Right lobe of liver (tissue), 6 donors: Measurements from ENCODE around the gene SLC16A8. TPM values are rescaled to one million over a fixed set of nuclear protein-coding genes. Genes with fewer than 3 reads are reported as not detected.

ENCODE experiments used
- ATAC-seq, 4 donors: fragments of 200-7000 bp; cut with Tn5 transposase; one replicate each; pipeline ENCODE4 v1.9.1; 2020; ENCODE audit warnings: mild to moderate bottlenecking in 4 of 4, moderate library complexity in 4 of 4
- DNase-seq, 3 donors: peaks; one replicate each; pipeline ENCODE4 v3.0.0-alpha.2; 2020
- H3K27ac ChIP-seq, 3 donors: fragments of 200-600 bp; one replicate each; pipeline ENCODE4 v1.8.0; 2022
- H3K27me3 ChIP-seq, 2 donors: fragments of 200-600 bp; one replicate each; pipeline ENCODE4 v1.8.0; 2022
- H3K36me3 ChIP-seq, 4 donors: fragments of 200-600 bp; sonication (generic) in 1 of 4; one replicate each; pipeline versions ENCODE4 v1.5.1 to v1.8.0; 2017 to 2022; ENCODE audit warnings: control low read depth in 1 of 4
- H3K4me1 ChIP-seq, 4 donors: fragments of 200-600 bp; sonication (generic) in 1 of 4; one replicate each; pipeline versions ENCODE4 v1.5.1 to v1.8.0; 2017 to 2022; ENCODE audit warnings: control low read depth in 1 of 4
- H3K4me3 ChIP-seq, 3 donors: fragments of 200-600 bp; one replicate each; pipeline ENCODE4 v1.8.0; 2022
- H3K9me3 ChIP-seq, 4 donors: fragments of 200-600 bp; sonication (generic) in 1 of 4; one replicate each; pipeline versions ENCODE4 v1.5.1 to v1.8.0; 2017 to 2022; ENCODE audit warnings: control low read depth in 1 of 4
- POLR2A ChIP-seq: fragments of 450-650 bp; IDR thresholded peaks from one replicate; pipeline ENCODE4 v1.6.1; 2017; ENCODE audit warnings: antibody characterized with exemption, mild to moderate bottlenecking
- WGBS: methylation state at CpG from one replicate; pipeline ENCODE4 v1.1.6; 2018; ENCODE audit warnings: low coverage, low lambda C conversion rate; ENCODE audit not compliant: insufficient coverage; ENCODE audit errors: missing lambda C conversion rate; 5-methylcytosine and 5-hydroxymethylcytosine counted together
- intact Hi-C, 2 donors: fragments of 100-400 bp; cut with DNase I; formaldehyde crosslinking; loops; one replicate each; pipeline versions ENCODE4 v1.11.2 to v1.14.1; 2022
- total RNA-seq, 6 experiments: library from RNA; depleted of rRNA in 2 of 6; stranded (reverse); fragments of >200 nt in 2 of 6; fragmentation: NEBNext Ultra II Directional in 3 of 6; extraction: Animal tissue kit (Norgen Biotek cat#: 25700) in 3 of 6; gene quantifications; one replicate each; pipeline versions ENCODE4 v1.1.0 to v1.2.4, GENCODE V29; 2016 to 2023
- TF ChIP-seq, protein P1 (sequence below), 4 donors: fragments of 200-600 bp in 3 of 4; fragments of 450-650 bp in 1 of 4; IDR thresholded peaks; one replicate each; pipeline versions ENCODE4 v1.5.1 to v1.8.0; 2016 to 2022; ENCODE audit warnings: antibody characterized with exemption in 4 of 4, mild to moderate bottlenecking in 2 of 4
- donor health status: DM: no; HTN: yes; CAD: no.
- donor health status: DM: no; HTN: no; CAD: no.
- donor health status: DM: no; HTN: no; CAD: no.
- donor health status: DM: no; HTN: yes; CAD: no.
- donor health status: DM: no; HTN: yes; CAD: no.

SLC16A8 gene
- total RNA-seq, 6 experiments from 2014 or later = not detected

DNA sequence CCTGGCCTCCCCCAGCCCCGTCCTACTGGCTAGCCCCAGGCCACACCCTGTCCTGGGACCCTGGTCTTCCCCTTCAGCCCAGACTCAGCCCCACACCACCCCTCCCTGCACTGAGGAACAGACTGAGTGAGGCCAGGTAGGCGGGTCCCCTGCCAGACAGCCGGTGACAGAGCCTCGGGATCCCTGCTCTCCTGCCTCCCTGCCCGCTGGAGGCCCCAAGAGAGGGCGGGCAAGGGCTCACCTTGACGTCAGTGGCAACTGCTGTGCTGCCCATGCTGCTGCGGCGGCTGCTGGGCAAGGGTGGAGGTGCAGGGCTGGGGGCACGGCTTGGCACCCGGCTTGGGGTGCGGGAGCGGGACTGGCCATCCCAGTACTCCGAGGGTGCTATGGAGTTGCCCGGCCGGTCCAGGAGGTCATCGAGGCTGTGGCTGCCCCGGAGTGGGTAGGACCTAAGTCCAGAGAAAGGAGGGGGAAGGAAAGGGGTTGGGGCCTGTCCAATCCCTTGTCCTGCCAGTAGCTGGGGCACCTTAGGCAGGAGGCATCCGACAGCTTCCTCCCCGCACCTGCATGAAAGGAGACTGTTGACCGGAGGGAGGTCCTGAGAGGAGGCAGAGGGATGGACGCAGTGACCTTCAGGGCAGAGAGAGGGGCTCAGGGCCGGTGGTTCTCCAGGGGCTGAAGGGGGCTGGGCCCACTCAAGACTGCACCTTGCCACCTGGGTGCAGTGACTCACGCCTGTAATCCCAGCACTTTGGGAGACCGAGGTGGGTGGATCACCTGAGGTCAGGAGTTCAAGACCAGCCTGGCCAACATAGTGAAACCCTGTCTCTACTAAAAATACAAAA lies 2.2 kb upstream of the SLC16A8 start:
- ATAC-seq = no peak
- no peaks in the 10 kb centered on the region for H3K27me3 ChIP-seq

DNA sequence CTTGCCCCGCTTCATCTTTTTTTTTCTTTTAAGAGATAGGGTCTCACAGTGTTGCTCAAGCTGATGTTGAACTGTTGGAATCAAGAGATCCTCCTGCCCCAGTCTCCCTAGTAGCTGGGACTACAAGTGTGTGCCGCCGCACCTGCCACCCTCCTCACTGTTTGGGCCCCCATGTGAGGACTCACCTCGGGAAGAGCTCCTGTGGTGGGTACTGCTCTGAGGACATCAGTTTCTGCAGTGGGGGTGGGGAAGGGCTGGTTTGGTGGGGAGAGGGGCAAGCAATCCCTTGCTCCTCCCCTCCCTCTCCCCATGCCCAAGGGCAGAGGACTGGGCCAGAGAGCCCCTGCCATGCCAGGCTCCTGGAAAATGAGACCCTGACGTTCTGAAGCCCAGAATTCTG lies 1.5 kb upstream of the SLC16A8 start:
- Histone ChIP-seq H3K27me3 (no peaks in the 10 kb centered on the region), H3K36me3 (no peaks in the 10 kb centered on the region), H3K4me3 (no peak overlapping the region), H3K9me3 (no peaks in the 10 kb centered on the region), H3K4me1 (peaks cover 0 to 5% (median 0%) of the 10 kb centered on the region in 4 donors), H3K27ac (no peak overlapping the region)
- DNase-seq = peak in 1 of 3 donors; percentile 22
- intact Hi-C loops = no loop called here
- TF ChIP-seq, protein P1, sequence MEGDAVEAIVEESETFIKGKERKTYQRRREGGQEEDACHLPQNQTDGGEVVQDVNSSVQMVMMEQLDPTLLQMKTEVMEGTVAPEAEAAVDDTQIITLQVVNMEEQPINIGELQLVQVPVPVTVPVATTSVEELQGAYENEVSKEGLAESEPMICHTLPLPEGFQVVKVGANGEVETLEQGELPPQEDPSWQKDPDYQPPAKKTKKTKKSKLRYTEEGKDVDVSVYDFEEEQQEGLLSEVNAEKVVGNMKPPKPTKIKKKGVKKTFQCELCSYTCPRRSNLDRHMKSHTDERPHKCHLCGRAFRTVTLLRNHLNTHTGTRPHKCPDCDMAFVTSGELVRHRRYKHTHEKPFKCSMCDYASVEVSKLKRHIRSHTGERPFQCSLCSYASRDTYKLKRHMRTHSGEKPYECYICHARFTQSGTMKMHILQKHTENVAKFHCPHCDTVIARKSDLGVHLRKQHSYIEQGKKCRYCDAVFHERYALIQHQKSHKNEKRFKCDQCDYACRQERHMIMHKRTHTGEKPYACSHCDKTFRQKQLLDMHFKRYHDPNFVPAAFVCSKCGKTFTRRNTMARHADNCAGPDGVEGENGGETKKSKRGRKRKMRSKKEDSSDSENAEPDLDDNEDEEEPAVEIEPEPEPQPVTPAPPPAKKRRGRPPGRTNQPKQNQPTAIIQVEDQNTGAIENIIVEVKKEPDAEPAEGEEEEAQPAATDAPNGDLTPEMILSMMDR (IDR thresholded peaks at IDR 0.05) = no peak
- no peak for TF ChIP-seq POLR2A
- 62% methylated on average over 3 of the region's 5 CpGs for WGBS
- no peak for ATAC-seq

More for the DNA sequence above, 2.2 kb upstream of the SLC16A8 start:
- no CpG with 5 or more reads among the region's 25 CpGs for WGBS
- TF ChIP-seq, protein P1 (IDR thresholded peaks at IDR 0.05) = no peak
- TF ChIP-seq POLR2A = no peak
- DNase-seq = peak in 2 of 3 donors; percentile 16 to 43
- Histone ChIP-seq H3K4me1 (no peaks in the 10 kb centered on the region), H3K4me3 (no peak overlapping the region), H3K9me3 (no peaks in the 10 kb centered on the region), H3K27ac (no peak overlapping the region), H3K36me3 (no peaks in the 10 kb centered on the region)
- intact Hi-C loops = no loop called here

- Histone ChIP-seq H3K4me3 (no peak overlapping the region), H3K9me3 (no peaks in the 10 kb centered on the region), H3K4me1 (peaks cover 0 to 5% (median 0%) of the 10 kb centered on the region in 4 donors), H3K27ac (no peak overlapping the region), H3K27me3 (no peaks in the 10 kb centered on the region), H3K36me3 (no peaks in the 10 kb centered on the region)
- ATAC-seq (no peak), DNase-seq (peak in 2 of 3 donors; percentile 9 to 36)
- TF ChIP-seq, protein P1 (IDR thresholded peaks at IDR 0.05) = no peak
- no peak for TF ChIP-seq POLR2A
- WGBS = 95% methylated on average over 7 of the region's 12 CpGs
- intact Hi-C loops = no loop called here
Observed at GRCh38 chr22:38085056-38085455, 1.1 kb upstream of the SLC16A8 start.

DNA sequence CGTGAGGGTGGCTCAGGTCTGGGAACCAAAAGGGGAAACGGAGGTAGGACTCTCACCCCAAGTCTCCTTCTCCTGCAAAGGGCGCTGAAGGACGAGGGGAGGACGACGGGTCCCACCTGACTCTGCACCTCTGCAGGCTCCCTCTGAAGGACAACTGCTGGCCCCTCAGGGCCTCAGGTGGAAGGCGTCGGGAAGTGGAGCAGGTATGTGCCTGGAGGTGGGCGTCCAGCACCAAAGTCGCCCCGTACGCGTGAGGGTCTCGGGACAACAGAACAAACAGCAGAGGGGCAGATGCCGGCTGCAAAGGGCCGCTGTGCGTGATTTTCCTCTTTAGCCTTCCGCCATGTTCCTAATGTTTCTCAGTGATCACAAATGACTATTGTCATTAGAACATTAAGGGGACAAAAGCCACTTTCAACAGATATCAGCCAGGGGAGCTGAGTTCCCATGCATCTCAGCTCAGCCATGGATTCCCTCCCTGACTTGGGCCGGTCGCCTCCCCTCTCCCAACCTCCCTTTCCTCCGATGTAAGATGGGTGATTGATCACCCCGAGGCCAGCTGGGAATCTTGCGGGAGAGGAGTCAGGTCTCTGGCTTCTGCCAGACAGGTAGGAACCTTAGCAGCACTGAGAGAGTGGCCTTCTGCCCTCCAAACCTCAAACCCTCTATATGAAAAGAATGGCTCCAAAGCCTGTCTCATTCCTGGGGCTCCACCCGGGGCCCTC lies 836 bp downstream of the SLC16A8 start:
- intact Hi-C loops = no loop called here
- 62% methylated on average over 13 of the region's 24 CpGs for WGBS
- TF ChIP-seq, protein P1 (IDR thresholded peaks at IDR 0.05) = no peak
- TF ChIP-seq POLR2A = no peak
- Histone ChIP-seq H3K4me3 (no peak overlapping the region), H3K27me3 (no peaks in the 10 kb centered on the region), H3K36me3 (no peaks in the 10 kb centered on the region), H3K9me3 (no peaks in the 10 kb centered on the region), H3K27ac (no peak overlapping the region), H3K4me1 (peaks cover 0 to 5% (median 0%) of the 10 kb centered on the region in 4 donors)
- ATAC-seq (no peak), DNase-seq (peak in 1 of 3 donors; percentile 37)
